GM18868 (cell line): Measurements from ENCODE around the gene INTS1.

ENCODE experiments used
- ATAC-seq: cut with Tn5 transposase; IDR thresholded peaks from one replicate; pipeline ENCODE4 v1.9.1; 2021; ENCODE audit warnings: mild to moderate bottlenecking, moderate library complexity; ENCODE audit not compliant: unreplicated experiment

Gene INTS1

DNA sequence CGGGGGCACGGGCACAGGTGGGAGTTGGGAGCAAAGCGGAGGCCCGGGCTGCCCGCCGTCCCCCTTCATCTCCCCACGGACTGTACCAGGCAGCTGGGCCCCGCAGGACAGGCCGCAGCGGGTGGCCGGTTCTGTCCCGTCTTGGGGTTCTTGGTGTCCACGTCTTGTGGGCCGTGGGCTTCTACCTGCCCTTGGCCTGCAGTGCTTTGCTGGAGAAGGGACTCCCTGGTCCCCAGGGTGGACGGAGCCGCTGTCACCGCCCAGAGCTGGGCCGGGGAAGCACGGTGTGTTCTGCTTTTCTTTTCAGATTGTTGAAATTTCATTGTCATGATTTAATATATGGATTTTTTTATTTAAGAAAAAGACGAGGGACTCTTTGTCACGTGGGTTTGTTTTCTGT is 38.1 kb upstream of the INTS1 start:
- ATAC-seq: no peak

DNA sequence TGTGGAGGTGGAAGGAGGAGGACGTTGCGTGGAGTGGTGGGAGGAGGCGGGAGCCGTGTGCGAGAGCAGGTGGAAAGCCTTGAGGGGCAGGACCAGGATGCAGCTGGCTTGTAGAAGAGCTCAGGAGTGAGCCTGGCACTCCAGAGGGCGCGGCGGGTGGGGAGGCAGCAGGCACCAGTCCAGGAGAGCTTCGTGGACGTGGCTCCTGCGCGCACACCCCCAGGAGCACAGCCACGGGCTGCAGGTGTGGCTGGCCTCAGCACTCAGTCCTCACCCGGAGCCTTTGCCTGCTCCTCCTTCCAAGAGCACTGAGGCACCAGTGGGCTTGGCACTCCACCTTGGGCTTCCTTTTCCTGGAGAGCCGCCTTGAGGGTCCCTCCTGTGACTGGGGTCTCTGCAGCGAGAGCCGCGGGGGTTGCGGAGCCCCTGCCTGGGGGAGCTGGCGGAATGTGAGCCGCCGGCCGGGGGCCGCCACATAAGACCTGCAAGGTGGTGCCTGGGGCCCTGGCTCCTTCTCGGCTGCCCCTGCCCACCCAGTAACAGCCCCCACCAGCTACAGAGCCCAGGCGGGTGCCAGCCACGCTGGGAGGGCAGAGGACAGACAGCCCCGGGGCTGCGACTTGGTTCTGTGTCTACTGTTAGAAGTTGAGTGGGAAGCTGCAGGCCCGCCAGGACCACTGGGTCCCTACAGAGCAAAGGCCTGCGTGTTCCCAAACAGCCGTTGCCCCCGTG is 37.4 kb upstream of the INTS1 start:
- no peak for ATAC-seq

DNA sequence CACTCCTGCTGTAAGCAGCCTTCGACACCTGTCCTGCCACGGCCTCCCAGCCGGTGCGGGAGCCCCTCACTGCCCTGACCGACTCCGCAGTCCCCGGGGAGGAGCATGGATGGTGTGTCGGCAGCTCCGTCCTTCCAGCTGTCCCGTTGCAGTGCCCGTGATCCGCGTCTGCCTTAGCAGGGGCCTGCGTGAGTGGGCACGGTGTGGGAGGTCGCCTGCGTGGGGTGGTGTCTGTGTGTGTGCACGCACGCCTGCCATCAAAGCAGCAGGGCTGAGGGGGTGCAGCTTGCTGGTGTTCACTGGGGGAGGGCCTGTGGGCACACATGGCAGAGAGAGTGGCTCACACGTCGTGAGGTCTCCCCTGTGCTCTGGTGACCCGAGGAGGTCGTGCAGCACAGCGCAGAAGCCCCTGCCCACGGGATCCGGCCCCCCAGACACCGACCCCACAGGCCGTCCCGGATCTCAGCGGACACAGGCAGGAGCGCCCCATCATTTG is 36.6 kb upstream of the INTS1 start:
- ATAC-seq: no peak

DNA sequence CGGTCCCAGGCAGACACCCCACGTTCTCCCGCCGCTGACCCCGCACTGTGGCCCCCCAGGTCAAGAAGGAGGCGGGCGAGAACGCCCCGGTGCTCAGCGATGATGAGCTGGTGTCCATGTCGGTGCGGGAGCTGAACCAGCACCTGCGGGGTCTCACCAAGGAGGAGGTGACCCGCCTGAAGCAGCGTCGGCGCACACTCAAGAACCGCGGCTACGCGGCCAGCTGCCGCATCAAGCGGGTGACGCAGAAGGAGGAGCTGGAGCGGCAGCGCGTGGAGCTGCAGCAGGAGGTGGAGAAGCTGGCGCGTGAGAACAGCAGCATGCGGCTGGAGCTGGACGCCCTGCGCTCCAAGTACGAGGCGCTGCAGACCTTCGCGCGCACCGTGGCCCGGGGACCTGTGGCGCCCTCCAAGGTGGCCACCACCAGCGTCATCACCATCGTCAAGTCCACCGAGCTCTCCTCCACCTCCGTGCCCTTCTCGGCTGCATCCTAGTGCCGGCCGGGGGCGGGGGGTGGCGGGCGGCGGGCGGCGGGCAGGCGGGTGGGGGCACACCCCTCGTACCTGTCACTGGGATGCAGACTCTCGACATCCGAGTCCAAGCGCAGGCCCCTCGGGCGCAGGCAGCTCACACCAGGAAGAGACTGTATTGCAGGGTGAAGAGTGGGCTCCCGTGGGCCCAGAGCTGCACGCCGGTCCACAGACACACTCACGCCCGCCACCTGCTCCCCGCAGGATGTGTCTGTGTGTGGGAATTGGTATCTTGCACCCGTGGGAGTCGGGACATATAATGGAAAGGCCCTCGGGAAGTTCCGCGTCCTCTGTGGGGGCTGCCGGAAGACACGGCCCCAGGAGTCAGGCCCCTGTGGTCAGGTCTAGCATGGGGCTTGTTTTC is 35.9 kb upstream of the INTS1 start:
- ATAC-seq: no peak

DNA sequence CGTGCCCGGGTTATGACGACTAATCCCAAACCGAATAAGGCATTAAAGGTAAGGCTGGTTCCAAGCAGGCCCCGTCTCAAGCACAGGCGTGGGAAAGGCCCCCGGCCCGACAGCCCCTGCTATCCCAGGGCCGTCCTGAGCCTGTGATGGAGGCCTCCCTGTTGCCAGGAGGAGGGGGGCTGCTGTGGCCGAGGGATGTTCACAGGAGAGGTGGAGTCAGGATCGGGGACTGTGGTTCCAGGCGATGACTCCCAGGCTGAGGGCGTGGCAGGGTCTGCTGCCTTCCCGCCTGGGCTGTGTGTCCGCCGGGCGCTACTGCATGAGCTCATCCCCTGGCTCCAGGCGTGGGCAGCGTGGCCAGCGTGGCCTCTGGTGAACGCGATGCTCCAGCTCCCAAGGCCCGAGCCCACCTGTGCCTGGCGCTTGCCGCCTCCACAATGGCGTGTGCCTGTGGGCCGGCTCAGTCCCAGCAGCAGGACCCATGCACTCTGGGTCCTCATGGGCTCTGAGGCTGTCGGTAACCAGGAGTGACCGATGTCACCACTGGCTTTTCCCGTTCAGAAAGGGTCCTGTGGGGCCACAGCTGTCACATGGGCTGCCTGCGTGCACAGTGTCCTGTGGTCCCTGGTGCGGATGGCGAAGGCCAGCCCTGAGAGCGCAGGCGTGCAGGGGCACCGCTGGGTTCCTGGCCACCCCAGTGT is 35.1 kb upstream of the INTS1 start:
- ATAC-seq: no peak

DNA sequence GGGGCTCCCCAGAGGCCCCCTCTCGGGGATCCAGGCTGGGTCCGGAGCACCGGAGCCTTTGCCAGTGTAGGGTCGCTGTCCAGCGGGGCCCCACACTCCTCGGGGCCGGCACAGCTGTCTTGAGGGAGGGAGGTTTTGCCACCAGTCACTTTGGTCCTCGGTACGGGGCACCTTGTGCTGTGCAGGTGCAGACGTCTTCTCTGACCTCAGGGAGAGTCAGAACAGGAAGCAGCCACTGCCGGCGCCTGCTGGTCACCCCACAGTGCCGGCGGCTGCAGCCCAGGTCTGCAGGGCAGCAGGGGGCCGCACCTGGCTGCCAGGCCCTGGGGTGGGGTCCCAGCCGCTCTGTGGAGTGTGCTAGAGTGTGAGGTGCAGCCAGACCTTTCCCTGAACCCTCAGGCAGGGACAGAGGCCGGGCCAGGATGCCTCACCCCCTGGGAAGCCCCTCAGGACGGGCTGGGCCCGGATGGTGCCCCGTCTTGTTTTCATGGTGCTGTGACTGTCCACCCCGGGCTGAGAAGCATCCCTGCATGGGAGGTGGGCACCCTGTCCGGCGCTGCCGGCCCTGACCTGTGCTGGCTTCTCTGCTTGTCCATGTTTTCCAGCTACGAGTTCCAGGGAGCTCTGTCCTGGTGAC is 34.5 kb upstream of the INTS1 start:
- no peak for ATAC-seq

DNA sequence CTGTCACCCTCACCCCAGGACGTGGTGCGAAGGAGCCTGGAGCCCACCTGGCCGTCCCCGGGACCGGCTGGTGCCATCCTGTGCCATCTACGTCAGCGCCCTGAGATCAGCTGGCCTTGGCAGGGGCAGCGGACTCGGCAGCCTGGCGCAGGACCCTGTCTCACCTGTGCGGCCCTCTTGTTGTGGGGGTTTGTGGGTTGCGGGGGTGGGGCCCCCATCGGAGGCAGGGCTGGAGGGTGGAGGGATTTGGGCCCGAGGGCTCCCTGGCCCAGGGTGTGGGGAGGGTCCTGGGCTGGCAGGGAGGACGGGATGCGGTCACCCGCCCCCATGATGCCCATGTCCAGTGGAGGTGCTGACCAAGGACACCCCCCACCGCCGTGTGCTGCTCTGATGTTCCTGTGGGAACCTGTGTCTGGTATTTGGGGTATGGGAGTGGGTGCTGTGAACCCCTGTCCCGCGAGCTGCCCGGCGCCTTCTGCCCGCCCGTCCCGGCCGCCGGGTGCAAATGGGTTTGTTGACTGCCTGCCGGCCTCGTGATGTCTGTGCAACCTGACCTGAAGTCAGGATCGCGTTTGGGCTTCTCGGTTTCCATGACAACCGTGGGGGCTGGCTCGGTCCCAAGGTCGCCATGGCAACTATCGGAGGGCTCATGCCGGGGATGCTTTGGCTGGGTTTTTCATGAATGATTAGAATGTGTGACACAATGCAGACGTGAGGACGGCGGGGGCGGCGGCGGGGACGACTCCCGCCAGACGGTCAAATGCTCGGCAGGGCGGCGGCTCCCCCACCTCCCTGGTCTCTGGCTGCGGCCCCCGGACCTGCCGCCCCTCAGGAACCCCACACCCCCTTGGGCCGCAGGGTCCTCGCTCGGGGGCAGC is 33.6 kb upstream of the INTS1 start:
- ATAC-seq: no peak

DNA sequence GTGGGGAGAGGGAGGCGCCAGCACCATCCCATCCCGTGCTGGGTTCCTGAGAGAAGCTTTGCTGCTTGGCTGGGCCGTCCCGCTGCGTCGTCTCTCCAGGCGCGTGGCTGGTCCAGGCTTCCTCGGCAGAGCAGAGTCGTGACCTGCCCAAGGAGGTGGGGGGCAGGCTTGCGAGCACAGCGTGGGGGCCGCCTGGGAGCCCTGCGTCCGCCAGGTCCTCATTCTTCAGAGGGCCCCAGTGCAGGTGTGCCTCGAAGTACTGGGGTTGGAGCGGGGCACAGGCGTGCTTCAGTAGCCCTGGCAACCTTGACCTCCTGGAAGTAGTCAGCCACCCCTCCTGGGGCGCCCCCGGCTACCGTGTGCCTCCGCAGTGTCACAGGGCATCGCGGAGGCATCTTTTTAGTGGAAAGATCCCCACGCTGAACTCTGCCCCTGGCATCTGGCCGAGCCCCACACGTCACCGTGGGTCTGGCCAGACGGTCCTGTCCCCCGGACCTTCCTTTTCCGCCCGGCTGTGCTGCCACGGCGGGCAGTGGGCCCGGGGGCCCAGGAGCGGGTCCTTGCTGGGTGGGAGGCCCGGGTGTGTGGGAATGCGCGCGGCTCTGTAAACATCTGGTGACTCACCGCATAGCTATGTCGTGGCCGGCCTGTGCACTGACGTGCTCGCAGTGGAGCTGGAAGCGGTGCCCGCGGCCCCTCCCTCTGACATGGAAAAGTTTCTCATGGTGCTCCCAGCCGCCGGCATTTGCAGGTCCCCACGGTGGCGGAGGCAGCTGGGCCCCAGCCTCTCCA is 32.8 kb upstream of the INTS1 start:
- no peak for ATAC-seq

DNA sequence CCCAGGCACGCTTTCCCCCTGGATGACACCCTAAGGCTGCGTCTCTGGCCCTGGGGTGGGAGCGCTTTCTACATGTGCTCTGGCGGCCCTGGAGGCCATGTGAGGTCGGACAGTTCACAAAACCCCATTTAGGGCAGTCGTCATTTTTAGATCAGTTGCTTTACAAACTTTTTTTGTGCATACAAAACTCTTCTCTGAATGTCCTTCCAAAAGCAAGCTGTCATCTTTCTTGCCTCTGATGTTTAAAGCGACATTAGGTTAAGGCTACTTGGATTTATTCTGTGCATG is 32.2 kb upstream of the INTS1 start:
- ATAC-seq: no peak

DNA sequence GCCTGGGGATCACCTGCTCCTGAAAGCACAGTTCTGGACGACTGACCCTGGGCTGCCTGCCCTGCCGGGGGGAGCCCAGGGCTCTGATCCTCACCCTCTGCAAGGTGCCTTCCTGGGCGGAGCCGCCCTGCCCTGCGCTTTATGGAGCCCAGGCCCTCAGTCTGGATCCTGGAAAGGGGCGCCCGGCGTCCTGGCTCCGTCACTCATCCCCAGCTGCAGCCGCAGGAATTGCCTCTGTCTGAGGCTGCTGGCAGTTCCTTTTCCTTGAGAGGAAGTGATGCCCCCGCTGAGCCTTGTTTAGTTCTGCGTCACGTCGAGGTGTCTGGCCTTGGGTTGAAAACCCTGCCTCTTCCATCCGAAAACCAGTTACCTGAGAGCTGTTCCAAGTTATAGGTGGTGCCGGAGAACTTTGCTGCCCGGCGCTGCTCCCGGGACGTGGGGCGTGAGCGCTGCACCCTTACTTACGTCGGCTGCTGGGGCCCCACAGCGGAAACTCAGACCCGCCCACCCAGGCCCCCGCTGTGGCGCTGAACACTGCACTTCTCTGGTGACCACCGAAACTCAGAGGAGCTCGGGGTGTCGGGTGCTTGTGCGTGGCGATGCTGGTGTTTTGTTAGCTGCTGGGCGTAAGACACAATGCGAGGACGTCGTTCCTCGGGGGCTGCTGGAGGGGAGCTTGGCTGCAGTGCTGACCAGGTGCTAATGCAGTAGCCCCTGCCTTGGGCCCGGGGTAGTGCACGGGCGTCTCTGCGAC is 31.7 kb upstream of the INTS1 start:
- ATAC-seq: no peak

DNA sequence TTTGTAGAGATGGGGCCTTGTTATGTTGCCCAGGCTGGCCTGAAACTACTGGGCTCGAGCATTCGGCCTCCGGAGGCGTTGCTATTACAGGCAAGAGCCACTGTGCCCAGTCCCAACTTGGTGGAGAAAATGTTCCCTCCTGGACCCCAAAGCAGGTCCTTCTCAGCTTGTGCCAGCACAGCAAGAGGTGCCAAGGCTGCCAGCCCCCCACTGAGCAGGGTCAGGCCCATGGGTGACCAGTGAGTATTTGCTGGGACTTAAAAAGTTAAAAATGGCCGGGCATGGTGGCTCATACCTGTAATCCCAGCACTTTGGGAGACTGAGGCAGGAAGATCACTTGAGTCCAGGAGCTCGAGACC is 30.9 kb upstream of the INTS1 start:
- ATAC-seq: no peak

DNA sequence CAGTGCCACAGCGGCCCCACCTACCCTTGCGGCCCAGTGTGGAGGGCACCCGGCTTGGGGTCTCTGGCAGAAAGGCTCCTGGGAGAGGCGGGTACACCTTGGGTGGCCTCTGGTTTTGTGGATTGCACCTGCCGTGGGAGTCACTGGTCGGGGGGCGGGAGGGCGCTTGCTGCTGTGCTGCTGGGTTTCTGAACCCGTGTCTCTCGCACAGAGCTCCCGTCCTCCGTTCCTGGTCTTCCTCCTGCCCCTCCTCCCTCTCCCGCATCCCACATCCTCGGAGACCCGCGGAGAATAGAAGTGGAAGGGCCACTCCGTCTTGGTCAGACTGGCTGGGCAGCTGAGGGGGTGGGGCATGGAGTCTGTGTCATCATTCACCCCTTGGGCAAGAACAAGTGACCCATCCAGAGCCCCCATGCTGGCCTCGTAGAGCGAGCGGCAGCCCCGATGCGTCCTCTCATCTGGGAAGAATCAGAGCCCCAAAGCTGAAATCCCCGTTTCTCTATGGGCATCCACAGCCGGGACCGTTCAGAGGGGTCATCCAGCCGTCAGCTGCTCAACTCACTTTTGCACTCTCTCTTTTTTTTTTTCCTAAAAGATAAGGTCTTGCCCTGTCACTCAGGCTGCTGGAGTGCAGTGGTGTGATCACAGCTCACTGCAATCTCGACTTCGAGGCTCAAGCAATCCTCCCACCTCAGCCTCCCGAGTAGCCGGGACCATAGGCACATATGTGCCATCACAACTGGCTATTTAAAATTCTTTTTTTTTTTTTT is 30.3 kb upstream of the INTS1 start:
- no peak for ATAC-seq

DNA sequence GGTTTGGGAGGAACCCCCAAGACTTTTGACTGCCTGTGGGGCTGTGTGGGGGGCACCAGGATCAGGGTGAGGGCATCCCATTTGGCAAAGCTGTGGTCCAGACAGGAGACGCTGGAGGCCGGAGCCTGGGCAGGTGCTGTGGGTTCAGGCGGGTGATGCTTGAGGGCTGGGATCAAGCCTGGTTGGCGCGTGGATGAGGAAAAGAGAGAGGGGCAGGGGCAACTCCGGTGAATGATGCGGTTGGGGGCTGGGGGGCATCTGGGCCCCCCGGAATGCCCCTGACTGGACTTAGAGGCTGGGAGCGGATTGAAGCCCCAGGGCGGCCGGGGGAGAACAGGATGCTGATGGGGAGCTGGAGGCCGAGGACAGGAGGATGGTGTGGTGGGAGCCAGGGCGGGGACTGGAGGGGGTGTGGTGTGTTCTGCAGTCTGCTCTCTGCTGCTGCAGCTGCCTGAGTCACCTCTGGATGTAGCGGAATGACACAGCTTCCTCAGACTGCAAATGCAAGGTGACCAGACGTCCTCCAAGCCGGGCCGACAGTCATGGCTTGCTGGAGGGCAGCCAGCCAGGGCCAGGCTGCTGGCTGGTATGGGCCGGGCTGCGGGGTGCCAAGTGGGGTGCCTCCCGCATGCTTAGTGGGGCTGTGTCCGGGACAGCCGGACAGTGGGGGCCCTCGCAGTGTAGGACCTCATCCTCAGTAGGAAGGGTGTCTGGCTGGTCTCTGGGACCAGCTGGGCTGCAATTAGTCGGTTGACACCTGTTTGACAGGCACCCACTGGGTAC is 29.5 kb upstream of the INTS1 start:
- peak; percentile 45 for ATAC-seq

DNA sequence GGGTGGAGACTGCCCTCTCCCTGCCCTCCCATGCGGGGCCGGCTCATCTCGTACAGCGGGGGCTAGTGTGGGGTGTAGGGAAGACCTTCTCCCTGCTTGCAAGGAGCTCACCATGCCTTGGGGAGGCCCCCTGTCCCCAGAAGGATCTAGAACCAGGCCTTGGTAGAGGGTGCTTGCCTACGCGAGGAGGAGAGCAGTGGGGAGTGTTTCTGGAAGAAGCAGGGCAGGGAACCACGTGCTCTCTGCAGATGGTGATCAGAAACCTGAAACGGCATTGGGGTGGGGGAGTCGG is 29.0 kb upstream of the INTS1 start:
- ATAC-seq: no peak

DNA sequence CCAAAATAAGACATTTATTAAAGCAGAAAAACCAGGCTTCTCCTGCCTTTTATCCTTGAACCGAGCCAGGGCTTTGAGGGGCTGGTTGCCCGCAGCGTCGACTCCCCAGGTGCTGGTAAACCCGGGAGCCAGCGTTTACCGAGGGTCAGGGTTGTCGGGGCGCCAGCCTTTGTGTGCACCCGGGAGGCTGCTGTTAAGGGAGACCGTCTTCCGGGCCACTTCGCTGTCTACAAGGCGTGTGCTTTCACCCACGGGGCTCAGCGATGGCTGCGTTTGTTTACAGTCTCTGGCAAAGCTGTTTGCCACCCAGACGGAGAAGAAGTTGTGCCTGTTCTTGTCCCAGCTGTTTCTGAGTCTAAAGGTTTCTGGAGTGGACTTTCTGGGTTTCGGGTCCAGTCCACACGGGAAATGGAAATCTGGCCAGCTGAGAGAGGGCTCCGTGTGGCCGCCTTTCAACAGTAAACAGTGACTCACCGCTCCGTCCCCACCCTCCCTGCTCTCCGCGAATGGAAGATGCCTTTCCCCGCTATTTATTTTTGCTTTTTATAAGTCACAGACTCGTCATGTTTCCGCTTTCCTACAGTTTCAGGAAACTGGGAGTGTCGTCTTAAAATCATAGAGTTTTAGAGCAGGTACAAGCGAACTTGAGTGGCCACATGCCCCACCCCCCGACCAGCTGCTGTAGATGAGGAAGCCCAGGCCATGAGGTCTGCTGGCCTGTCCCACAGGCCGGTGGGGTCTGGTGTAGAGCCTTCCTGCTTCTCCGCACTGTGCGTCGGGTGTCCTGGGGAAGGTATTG is 28.5 kb upstream of the INTS1 start:
- ATAC-seq: no peak

DNA sequence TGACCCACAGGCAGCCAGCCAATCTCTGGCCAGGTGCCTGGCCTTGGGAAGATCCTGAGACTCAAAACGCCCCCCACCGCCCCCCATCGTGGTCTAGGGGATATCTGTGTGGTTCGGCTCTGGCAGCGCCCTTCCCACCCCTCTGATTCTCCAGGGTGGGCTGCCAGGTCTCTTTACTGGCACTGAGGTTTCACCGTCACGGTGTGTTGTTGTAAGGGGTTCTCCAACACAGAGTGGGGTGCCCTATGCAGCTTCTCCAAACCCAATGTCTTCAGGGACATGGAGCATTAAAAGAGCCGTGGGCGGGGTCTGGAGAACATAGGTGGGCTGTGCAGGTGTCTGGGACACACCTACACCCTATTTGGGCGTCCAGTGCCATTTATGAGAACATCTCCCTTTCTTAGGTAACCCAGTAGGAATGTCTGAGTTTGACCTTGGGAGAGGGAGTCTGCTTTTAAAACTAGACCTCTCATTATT is 27.8 kb upstream of the INTS1 start:
- no peak for ATAC-seq
